ENCODE measurements around the gene LPGAT1. TPM values are rescaled to one million over a fixed set of nuclear protein-coding genes. Genes with fewer than 3 reads are reported as not detected.

The LPGAT1 gene
- total and polyA plus RNA-seq, 2 of the 13 experiments (the other 11 are each of a cell fraction or from before 2014, with no cell fraction given): 12.1 to 48.3 TPM

GRCh38 chr1:211698161-211699026 is 132.2 kb downstream of the LPGAT1 start (continued):
- no peak for TF ChIP-seq ZXDC (CRISPR knock-in tag; IDR thresholded peaks at IDR 0.05)
- TF ChIP-seq HBP1 (CRISPR knock-in tag; IDR thresholded peaks at IDR 0.05; ENCODE audit: low read depth): no peak
- no peak for TF ChIP-seq ZKSCAN5 (CRISPR knock-in tag; IDR thresholded peaks at IDR 0.05)
- no peak for TF ChIP-seq ATF6 (CRISPR knock-in tag; conservative IDR thresholded peaks at IDR 0.05)
- no peak for TF ChIP-seq CEBPZ (IDR thresholded peaks at IDR 0.05; ENCODE audit: low read length)
- TF ChIP-seq EZH2 (conservative IDR thresholded peaks at IDR 0.05; ENCODE audit: low read depth, low read length): no peak
- TF ChIP-seq BRF2 (CRISPR knock-in tag; IDR thresholded peaks at IDR 0.05): no peak
- TF ChIP-seq ZNF333 (CRISPR knock-in tag; IDR thresholded peaks at IDR 0.05; ENCODE audit: borderline replicate concordance): no peak
- TF ChIP-seq SP140L (CRISPR knock-in tag; IDR thresholded peaks at IDR 0.05; ENCODE audit: borderline replicate concordance): no peak
- TF ChIP-seq ZNF501 (CRISPR knock-in tag; IDR thresholded peaks at IDR 0.05): 0 out of 2 replicates have a peak, but pooled peaks have one; percentile 47
- no peak; the same call in 1 of the 2 replicates for TF ChIP-seq HES4 (CRISPR knock-in tag; IDR thresholded peaks at IDR 0.05; ENCODE audit: borderline replicate concordance)
- no peak for TF ChIP-seq ZNF773 (CRISPR knock-in tag; IDR thresholded peaks at IDR 0.05; ENCODE audit: borderline replicate concordance)
- TF ChIP-seq NFE2 (CRISPR knock-in tag; IDR thresholded peaks at IDR 0.05): no peak
- 0 out of 2 replicates have a peak, but pooled peaks have one; percentile 47 for TF ChIP-seq BCL3 (CRISPR knock-in tag; IDR thresholded peaks at IDR 0.05)
- TF ChIP-seq MEIS1 (CRISPR knock-in tag; IDR thresholded peaks at IDR 0.05; ENCODE audit: borderline replicate concordance): no peak

Measured in HepG2 (cell line).